H1 (cell line): ENCODE measurements around the gene TMEM132A. TPM values are rescaled to one million over a fixed set of nuclear protein-coding genes. Genes with fewer than 3 reads are reported as not detected.

Experiments used
- CTCF ChIA-PET: fragments of 300-600 bp; sonication (Branson Sonifier 250); formaldehyde crosslinking; loops from one replicate; lab custom pipeline; 2021; ENCODE audit not compliant: partially characterized antibody; lab: Charles Lee
- POLR2A ChIA-PET: fragments of 300-600 bp; sonication (Branson Sonifier 250); formaldehyde crosslinking; loops from one replicate; lab custom pipeline; 2021; ENCODE audit warnings: inconsistent platforms; ENCODE audit not compliant: partially characterized antibody; lab: Charles Lee
- DNase-seq, 2 experiments: peaks; one replicate each; pipeline versions ENCODE4 v3.0.0 to v3.0.0-alpha.2; 2010 to 2022; ENCODE audit warnings: low spot score in 2 of 2, low read depth in 1 of 2, mixed read lengths in 1 of 2
- FAIRE-seq: peaks from 2 replicates; lab custom pipeline; 2011; peaks lifted over from hg19 to GRCh38; lab: Jason Lieb, UNC
- H2AFZ ChIP-seq: 2 replicates; pipeline ENCODE4 v1.8.1; 2012; ENCODE audit warnings: low read length, inconsistent platforms
- H2AK5ac ChIP-seq: 2 replicates; pipeline ENCODE4 v1.6.1; 2013; ENCODE audit warnings: low read depth, low read length
- H2BK120ac ChIP-seq: replicated peaks from 2 replicates; pipeline ENCODE3; 2013; ENCODE audit warnings: low read depth, low read length, inconsistent platforms
- H2BK12ac ChIP-seq: 2 replicates; pipeline ENCODE4 v1.6.1; 2013; ENCODE audit warnings: low read depth, low read length
- H2BK15ac ChIP-seq: 2 replicates; pipeline ENCODE4 v1.6.1; 2013; ENCODE audit warnings: low read length
- H2BK20ac ChIP-seq: 2 replicates; pipeline ENCODE4 v1.6.1; 2013; ENCODE audit warnings: low read length
- H2BK5ac ChIP-seq: 2 replicates; pipeline ENCODE4 v1.6.1; 2013; ENCODE audit warnings: low read depth, low read length
- H3K14ac ChIP-seq: 2 replicates; pipeline ENCODE4 v1.6.1; 2013; ENCODE audit warnings: inconsistent platforms; ENCODE audit not compliant: insufficient read length
- H3K18ac ChIP-seq: 2 replicates; pipeline ENCODE4 v1.6.1; 2013; ENCODE audit warnings: low read length; ENCODE audit errors: extremely low read depth
- H3K23ac ChIP-seq: 2 replicates; pipeline ENCODE4 v1.6.1; 2013; ENCODE audit warnings: inconsistent platforms; ENCODE audit not compliant: insufficient read length
- H3K23me2 ChIP-seq: 2 replicates; pipeline ENCODE4 v1.6.1; 2013; ENCODE audit warnings: low read depth, low read length
- H3K27ac ChIP-seq: 2 replicates; pipeline ENCODE4 v1.6.1; 2011; ENCODE audit warnings: low read depth, low read length, inconsistent platforms
- H3K27me3 ChIP-seq, 4 experiments: replicated peaks in 1 of 4; 1 replicate in 1 of 4; 2 replicates in 3 of 4; pipeline versions ENCODE4 v1.6.1 to v1.8.1; 2011 to 2013; ENCODE audit warnings: low read length in 3 of 4, mild to moderate bottlenecking in 3 of 4, inconsistent platforms in 2 of 4, mixed read lengths in 2 of 4, moderate library complexity in 1 of 4; ENCODE audit not compliant: control insufficient read depth in 3 of 4, insufficient read depth in 3 of 4; ENCODE audit errors: extremely low read depth in 1 of 4
- H3K36me3 ChIP-seq, 4 experiments: 2 replicates each; pipeline versions ENCODE4 v1.6.1 to v1.8.1; 2011 to 2013; ENCODE audit warnings: mild to moderate bottlenecking in 4 of 4, low read length in 3 of 4, moderate library complexity in 2 of 4, control low read depth in 1 of 4, inconsistent platforms in 1 of 4; ENCODE audit not compliant: insufficient read depth in 4 of 4, control insufficient read depth in 2 of 4
- H3K4ac ChIP-seq: replicated peaks from 2 replicates; pipeline ENCODE3; 2013; ENCODE audit warnings: low read length, low read depth, mixed read lengths, inconsistent platforms; ENCODE audit not compliant: insufficient read length
- H3K4me1 ChIP-seq, 4 experiments: replicated peaks in 1 of 4; 1 replicate in 1 of 4; 2 replicates in 3 of 4; pipeline versions ENCODE4 v1.6.1 to v1.8.1; 2011 to 2013; ENCODE audit warnings: low read length in 3 of 4, inconsistent platforms in 2 of 4, mixed read lengths in 1 of 4; ENCODE audit not compliant: insufficient read depth in 4 of 4, control insufficient read depth in 3 of 4
- H3K4me2 ChIP-seq, 2 experiments: 2 replicates each; pipeline versions ENCODE4 v1.6.1 to v1.8.1; 2011 to 2013; ENCODE audit warnings: low read depth in 2 of 2, low read length in 2 of 2, control low read depth in 1 of 2, inconsistent platforms in 1 of 2, mild to moderate bottlenecking in 1 of 2; ENCODE audit not compliant: insufficient read depth in 1 of 2
- H3K4me3 ChIP-seq, 4 experiments: fragments of 200-600, 300-600 bp in 1 of 4; sonication (generic), shearing (Covaris generic), sonication (Bioruptor Twin) in 1 of 4; 2 replicates each; pipeline versions ENCODE4 v1.5.1 to v1.8.1; 2011 to 2016; ENCODE audit warnings: low read length in 4 of 4, low read depth in 3 of 4, control low read depth in 2 of 4, inconsistent platforms in 2 of 4, mild to moderate bottlenecking in 2 of 4, mixed read lengths in 1 of 4, moderate library complexity in 1 of 4; ENCODE audit not compliant: insufficient read depth in 2 of 4; ENCODE audit errors: extremely low read depth in 1 of 4
- H3K56ac ChIP-seq: replicated peaks from 2 replicates; pipeline ENCODE3; 2013; ENCODE audit warnings: low read depth, mild to moderate bottlenecking, mixed read lengths, low read length, inconsistent platforms; ENCODE audit not compliant: insufficient read length
- H3K79me1 ChIP-seq: 2 replicates; pipeline ENCODE4 v1.6.1; 2013; ENCODE audit warnings: low read depth, low read length, control low read depth
- H3K79me2 ChIP-seq, 2 experiments: 2 replicates each; pipeline versions ENCODE4 v1.6.1 to v1.8.1; 2012 to 2013; ENCODE audit warnings: low read length in 2 of 2, mild to moderate bottlenecking in 2 of 2, inconsistent platforms in 1 of 2; ENCODE audit not compliant: insufficient read depth in 2 of 2, control insufficient read depth in 1 of 2
- H3K9ac ChIP-seq, 4 experiments: replicated peaks in 1 of 4; 1 replicate in 1 of 4; 2 replicates in 3 of 4; pipeline versions ENCODE4 v1.6.1 to v1.8.1; 2011 to 2013; ENCODE audit warnings: low read depth in 3 of 4, low read length in 3 of 4, control low read depth in 2 of 4, mild to moderate bottlenecking in 2 of 4, moderate library complexity in 2 of 4, inconsistent platforms in 1 of 4; ENCODE audit errors: extremely low read depth in 1 of 4
- H3K9me3 ChIP-seq, 2 experiments: 2 replicates each; pipeline versions ENCODE4 v1.6.1 to v1.8.1; 2012 to 2013; ENCODE audit warnings: mild to moderate bottlenecking in 2 of 2, moderate library complexity in 2 of 2, control low read depth in 1 of 2, inconsistent platforms in 1 of 2, low read depth in 1 of 2, low read length in 1 of 2, mixed read lengths in 1 of 2; ENCODE audit not compliant: insufficient read depth in 2 of 2
- H4K20me1 ChIP-seq, 2 experiments: replicated peaks in 1 of 2; 2 replicates each; pipeline versions ENCODE3 to v1.8.1; 2011 to 2013; ENCODE audit warnings: inconsistent platforms in 2 of 2, low read length in 2 of 2, mild to moderate bottlenecking in 1 of 2; ENCODE audit not compliant: insufficient read depth in 2 of 2, control insufficient read depth in 1 of 2
- H4K5ac ChIP-seq: 2 replicates; pipeline ENCODE4 v1.6.1; 2013; ENCODE audit warnings: low read length, low read depth, mixed read lengths, inconsistent platforms; ENCODE audit not compliant: insufficient read length
- H4K8ac ChIP-seq: 2 replicates; pipeline ENCODE4 v1.8.0; 2013; ENCODE audit warnings: mild to moderate bottlenecking, moderate library complexity, low read length, inconsistent platforms; ENCODE audit not compliant: insufficient read depth; ENCODE audit errors: extremely low read depth
- H4K91ac ChIP-seq: replicated peaks from 2 replicates; pipeline ENCODE3; 2013; ENCODE audit warnings: low read length, mixed read lengths, inconsistent platforms; ENCODE audit not compliant: insufficient read length
- FOSL1 ChIP-seq: IDR thresholded peaks from 2 replicates; pipeline ENCODE4 v1.6.1; 2011; ENCODE audit warnings: mild to moderate bottlenecking, low read depth, low read length, moderate library complexity; ENCODE audit not compliant: insufficient read depth
- POLR2A ChIP-seq, 2 experiments: IDR thresholded peaks; 1 replicate in 1 of 2; 2 replicates in 1 of 2; pipeline ENCODE4 v1.6.1; 2011; ENCODE audit warnings: low read depth in 2 of 2, low read length in 2 of 2, mild to moderate bottlenecking in 2 of 2; ENCODE audit errors: control extremely low read depth in 1 of 2
- WGBS, 2 experiments: shearing (Covaris generic) in 1 of 2; methylation state at CpG; one replicate each; pipeline versions ENCODE4 v1.1.6 to v1.1.7; 2013 to 2015; ENCODE audit warnings: low lambda C conversion rate in 2 of 2, mixed read lengths in 2 of 2, inconsistent platforms in 1 of 2, low coverage in 1 of 2, missing lambda C conversion rate in 1 of 2; ENCODE audit not compliant: insufficient replicate concordance in 2 of 2, insufficient coverage in 1 of 2, insufficient read length in 1 of 2; ENCODE audit errors: extremely low coverage in 1 of 2, missing lambda C conversion rate in 1 of 2; 5-methylcytosine and 5-hydroxymethylcytosine counted together
- polyA plus RNA-seq, 7 experiments: library from polyadenylated mRNA; depleted of rRNA in 3 of 7; stranded (reverse) in 5 of 7; unstranded in 2 of 7; fragments of >200 nt in 5 of 7; fragments of 200-250 nt in 2 of 7; gene quantifications; 1 replicate in 5 of 7; 2 replicates in 1 of 7; 4 replicates in 1 of 7; pipeline versions ENCODE4 v1.2.1 to v1.2.3, GENCODE V29; 2011 to 2013; ENCODE audit warnings: missing spikeins in 2 of 7, mixed read lengths in 2 of 7
- total RNA-seq: library from RNA; stranded (reverse); fragmentation: NEBNext Ultra II Directional; extraction: Animal tissue kit (Norgen Biotek cat#: 25700); gene quantifications from 2 replicates; pipeline ENCODE4 v1.2.1, GENCODE V29; 2021
- TF ChIP-seq, protein P1 (sequence below): IDR thresholded peaks from 2 replicates; pipeline ENCODE4 v1.6.1; 2012; ENCODE audit warnings: low read length, inconsistent platforms

The TMEM132A gene
- total and polyA plus RNA-seq, 2 of the 8 experiments (the other 6 are each of a cell fraction or from before 2014, with no cell fraction given), result 46.6 to 97.9 TPM

DNA sequence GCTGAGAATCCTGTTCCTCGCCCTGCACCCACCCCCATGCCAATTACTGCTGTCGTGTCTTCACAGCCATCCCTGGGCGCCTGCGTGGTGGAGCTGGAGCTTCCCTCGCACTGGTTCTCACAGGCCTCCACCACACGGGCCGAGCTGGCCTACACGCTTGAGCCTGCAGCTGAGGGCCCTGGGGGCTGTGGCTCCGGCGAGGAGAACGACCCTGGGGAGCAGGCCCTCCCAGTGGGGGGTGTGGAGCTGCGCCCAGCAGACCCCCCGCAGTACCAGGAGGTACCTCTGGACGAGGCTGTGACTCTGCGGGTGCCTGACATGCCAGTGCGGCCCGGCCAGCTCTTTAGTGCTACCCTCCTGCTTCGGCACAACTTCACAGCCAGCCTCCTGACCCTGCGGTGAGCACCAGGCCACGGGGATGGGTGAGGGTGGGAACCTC is 4.3 kb downstream of the TMEM132A start:
- Histone ChIP-seq H3K4me3 (no peak overlapping the region), H3K4me1 (peaks cover 5 to 14% (median 6%) of the 10 kb centered on the region in 4 experiments; a peak in 6 of 7 replicates), H3K27me3 (peaks cover 0 to 3% (median 0%) of the 10 kb centered on the region in 4 experiments; a peak in 1 of 7 replicates), H3K9me3 (no peaks in the 10 kb centered on the region), H3K9ac (no peak overlapping the region), H3K23ac (no peak overlapping the region), H4K20me1 (peaks cover 6 to 12% of the 10 kb centered on the region in 2 experiments), H4K5ac (no peak overlapping the region), H3K23me2 (peaks cover 11% of the 10 kb centered on the region; the same call in 1 of the 2 replicates), H2BK12ac (no peak overlapping the region), H3K27ac (no peak overlapping the region), H2AK5ac (no peak overlapping the region), H4K91ac (no peak overlapping the region), H3K18ac (no peak overlapping the region), H3K4me2 (no peak overlapping the region), H3K56ac (no peak overlapping the region), H3K79me2 (no peaks in the 10 kb centered on the region), H2BK120ac (no peak overlapping the region), H2AFZ (no peak overlapping the region), H3K79me1 (peaks cover 11% of the 10 kb centered on the region), H2BK20ac (no peak overlapping the region), H4K8ac (no peak overlapping the region), H2BK15ac (no peak overlapping the region), H3K36me3 (peaks cover 10 to 48% (median 24%) of the 10 kb centered on the region in 4 experiments; a peak in 7 of 8 replicates), H3K14ac (no peak overlapping the region), H3K4ac (no peak overlapping the region), H2BK5ac (no peak overlapping the region)
- FAIRE-seq (no peak), DNase-seq (no peak)
- TF ChIP-seq POLR2A (IDR thresholded peaks at IDR 0.05; ENCODE audit: control extremely low read depth in 1 of 2, low read depth in 2 of 2, low read length in 2 of 2) (no peak), FOSL1 (no peak)
- TF ChIP-seq, protein P1, sequence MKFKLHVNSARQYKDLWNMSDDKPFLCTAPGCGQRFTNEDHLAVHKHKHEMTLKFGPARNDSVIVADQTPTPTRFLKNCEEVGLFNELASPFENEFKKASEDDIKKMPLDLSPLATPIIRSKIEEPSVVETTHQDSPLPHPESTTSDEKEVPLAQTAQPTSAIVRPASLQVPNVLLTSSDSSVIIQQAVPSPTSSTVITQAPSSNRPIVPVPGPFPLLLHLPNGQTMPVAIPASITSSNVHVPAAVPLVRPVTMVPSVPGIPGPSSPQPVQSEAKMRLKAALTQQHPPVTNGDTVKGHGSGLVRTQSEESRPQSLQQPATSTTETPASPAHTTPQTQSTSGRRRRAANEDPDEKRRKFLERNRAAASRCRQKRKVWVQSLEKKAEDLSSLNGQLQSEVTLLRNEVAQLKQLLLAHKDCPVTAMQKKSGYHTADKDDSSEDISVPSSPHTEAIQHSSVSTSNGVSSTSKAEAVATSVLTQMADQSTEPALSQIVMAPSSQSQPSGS, result no peak
- POLR2A ChIA-PET, result interaction anchor here (1.4 kb wide), 2 partner anchors 12 to 17 kb away, joined by 3 to 4 read pairs; no protein-coding TSS in a partner anchor
- CTCF ChIA-PET, result interaction anchor here (0.9 to 1.9 kb wide), 3 partner anchors 10 to 97 kb away, joined by 3 to 9 read pairs (median 3); no protein-coding TSS in a partner anchor
- WGBS, 2 experiments, result 88% methylated on average over 20 of the region's 20 CpGs; no CpG with 5 or more reads in 1 of the 2 experiments
